Erythroblast (primary cell): ENCODE measurements around the gene PCBP3.

ENCODE experiments used
- GATA1 ChIP-seq: IDR thresholded peaks from 2 replicates; pipeline ENCODE4 v1.6.1; 2011; ENCODE audit warnings: low read depth, mild to moderate bottlenecking, control low read depth, low read length, moderate library complexity
- POLR2A ChIP-seq: IDR thresholded peaks from 2 replicates; pipeline ENCODE4 v1.6.1; 2011; ENCODE audit warnings: mild to moderate bottlenecking, low read length

DNA sequence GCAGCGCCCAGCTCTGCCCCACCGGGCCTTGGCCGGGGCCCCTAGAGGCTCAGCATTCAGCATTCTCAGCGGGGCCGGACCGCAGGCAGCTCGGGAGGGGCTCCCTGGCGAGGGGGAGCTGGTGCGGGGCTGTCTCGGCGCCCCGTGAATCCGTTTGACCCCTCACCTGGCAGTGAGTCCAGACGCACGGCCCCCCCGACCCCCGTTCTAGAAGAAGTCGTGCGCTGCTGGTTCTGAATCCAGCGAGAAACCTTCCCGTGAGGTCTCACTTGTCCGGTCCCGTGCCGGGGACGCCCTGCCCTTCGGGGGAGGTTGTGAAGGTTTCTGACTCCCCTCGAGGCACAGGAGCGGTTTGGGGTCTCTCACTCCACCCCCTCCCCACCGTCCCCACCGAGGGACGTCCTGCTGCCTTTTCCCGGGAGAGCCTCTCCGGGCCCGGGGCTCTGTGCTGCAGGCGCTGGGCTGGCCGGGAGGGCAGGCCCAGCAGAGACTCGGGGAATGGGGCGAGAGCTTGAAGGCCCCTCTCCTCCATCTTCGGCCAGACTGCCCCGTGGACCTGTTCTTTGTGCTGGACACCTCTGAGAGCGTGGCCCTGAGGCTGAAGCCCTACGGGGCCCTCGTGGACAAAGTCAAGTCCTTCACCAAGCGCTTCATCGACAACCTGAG lies 338.7 kb downstream of the PCBP3 start:
- TF ChIP-seq POLR2A (no peak), GATA1 (no peak)
